Motor neuron (in vitro differentiated cells): ENCODE measurements around the gene ZNF592. TPM values are rescaled to one million over a fixed set of nuclear protein-coding genes. Genes with fewer than 3 reads are reported as not detected.

Source experiments
- ATAC-seq, 8 experiments: fragments of 200-7000 bp; cut with Tn5 transposase; replicated peaks in 6 of 8; 2 replicates each; pipeline ENCODE4 v1.8.0; 2021; ENCODE audit warnings: mild to moderate bottlenecking in 8 of 8, moderate library complexity in 8 of 8
- H3K27ac ChIP-seq, 2 donors: fragments of 250-450 bp; sonication (Bioruptor Pico); 2 replicates each; pipeline ENCODE4 v1.9.0; 2021; ENCODE audit warnings: antibody characterized with exemption in 2 of 2, mild to moderate bottlenecking in 2 of 2, moderate library complexity in 1 of 2
- H3K4me1 ChIP-seq, 2 donors: fragments of 250-450 bp; sonication (Bioruptor Pico); replicated peaks in 1 of 2; 2 replicates each; pipeline ENCODE4 v1.6.1; 2021; ENCODE audit warnings: antibody characterized with exemption in 2 of 2, mild to moderate bottlenecking in 2 of 2, moderate library complexity in 1 of 2
- H3K4me3 ChIP-seq, 5 donors: fragments of 250-450 bp; sonication (Bioruptor Pico); 2 replicates each; pipeline ENCODE4 v1.9.0; 2021; ENCODE audit warnings: antibody characterized with exemption in 5 of 5, mild to moderate bottlenecking in 5 of 5, moderate library complexity in 4 of 5
- WGBS, 10 experiments: fragments of 450-650 bp; shearing (Covaris generic); methylation state at CpG; one replicate each; pipeline ENCODE4 v1.0.0; 2022; 5-methylcytosine and 5-hydroxymethylcytosine counted together
- in situ Hi-C, 9 experiments: fragments of 400-800 bp; cut with MboI; loops; one replicate each; pipeline ENCODE4 v1.15.0; 2021; ENCODE audit warnings: low sequenced_read_pairs in 9 of 9, low pct_unique_long_range_greater_than_20kb in 2 of 9; ENCODE audit not compliant: unreplicated experiment in 9 of 9
- total RNA-seq, 8 experiments: library from RNA; unstranded; fragments of 300-600 nt; gene quantifications; 2 replicates each; pipeline versions ENCODE4 v1.2.3 to v1.2.4, GENCODE V29; 2022

ZNF592 gene
- total RNA-seq, 8 experiments from 2014 or later: 5.7 to 14.6 (median 11.1) TPM

GRCh38 chr15:84847382-84847781 is 99.0 kb downstream of the ZNF592 start:
- no peak overlapping the region for H3K27ac ChIP-seq
- H3K4me3 ChIP-seq: no peak overlapping the region
- in situ Hi-C loops: no loop called here
- no peaks in the 10 kb centered on the region for H3K4me1 ChIP-seq
- no peak for ATAC-seq

GRCh38 chr15:84852212-84852611 is 103.8 kb downstream of the ZNF592 start:
- in situ Hi-C loops: no loop called here
- H3K4me3 ChIP-seq: no peak overlapping the region
- no peak overlapping the region for H3K27ac ChIP-seq
- H3K4me1 ChIP-seq: no peaks in the 10 kb centered on the region
- ATAC-seq: no peak
- WGBS, 10 experiments: 80 to 100% (median 90%) methylated on average over 1 to 5 of the region's 5 CpGs; no CpG with 5 or more reads in 1 of the 10 experiments

- H3K4me3 ChIP-seq: no peak overlapping the region
- 60 to 100% (median 89%) methylated on average over 1 to 9 of the region's 9 CpGs for WGBS, 10 experiments
- in situ Hi-C loops: no loop called here
- no peak for ATAC-seq
- H3K27ac ChIP-seq: no peak overlapping the region
- H3K4me1 ChIP-seq: no peaks in the 10 kb centered on the region
Measured at GRCh38 chr15:84855136-84855535, 106.7 kb downstream of the ZNF592 start.

GRCh38 chr15:84855765-84856164 is 107.4 kb downstream of the ZNF592 start:
- no peak overlapping the region for H3K27ac ChIP-seq
- in situ Hi-C loops: no loop called here
- H3K4me3 ChIP-seq: no peak overlapping the region
- ATAC-seq: no peak
- H3K4me1 ChIP-seq: no peaks in the 10 kb centered on the region

Other genes starting within 250 kb of the ZNF592 start
- gene ZSCAN2, start 147.6 kb upstream of the ZNF592 start, total RNA-seq: 10 to 100 TPM in 6 of 8 experiments, 1 to 10 TPM in 2; 1.7 to 29.6 (median 20.1) TPM
- gene WDR73, start 94.3 kb upstream of the ZNF592 start, total RNA-seq: 10 to 100 TPM; 18.8 to 46.9 (median 30.8) TPM
- gene NMB, start 90.4 kb upstream of the ZNF592 start, total RNA-seq: 100 to 1,000 TPM in 1 of 8 experiments, 10 to 100 TPM in 2, 1 to 10 TPM in 5; 1.1 to 720 (median 5.3) TPM
- 100 to 1,000 TPM in 7 of 8 experiments, 10 to 100 TPM in 1; 96.9 to 186 (median 133) TPM for gene SEC11A, start 32.5 kb upstream of the ZNF592 start, total RNA-seq
- gene ALPK3, start 68.8 kb downstream of the ZNF592 start, total RNA-seq: 1 to 10 TPM in 1 of 8 experiments, under 1 TPM in 7; 0.16 to 1.4 (median 0.64) TPM
- gene SLC28A1, start 136.1 kb downstream of the ZNF592 start, total RNA-seq: under 1 TPM in 3 of 8 experiments, not detected in 5; 0.05 to 0.14 (median 0.14) TPM
- gene PDE8A, start 233.3 kb downstream of the ZNF592 start, total RNA-seq: 10 to 100 TPM in 5 of 8 experiments, 1 to 10 TPM in 3; 6.2 to 81.4 (median 28.2) TPM